Embryonic facial prominence (tissue), 1 donor: Measurements from ENCODE around the gene LRRC8E.
"Not testable (repeated sequence)": the region's sequence is repeated elsewhere in the genome, so short reads cannot be mapped to it uniquely, and the experiment has no call there.

Experiments used
- DNase-seq: peaks from one replicate; pipeline ENCODE4 v3.0.0-alpha.2; 2016; ENCODE audit errors: extremely low spot score

Gene LRRC8E

DNA sequence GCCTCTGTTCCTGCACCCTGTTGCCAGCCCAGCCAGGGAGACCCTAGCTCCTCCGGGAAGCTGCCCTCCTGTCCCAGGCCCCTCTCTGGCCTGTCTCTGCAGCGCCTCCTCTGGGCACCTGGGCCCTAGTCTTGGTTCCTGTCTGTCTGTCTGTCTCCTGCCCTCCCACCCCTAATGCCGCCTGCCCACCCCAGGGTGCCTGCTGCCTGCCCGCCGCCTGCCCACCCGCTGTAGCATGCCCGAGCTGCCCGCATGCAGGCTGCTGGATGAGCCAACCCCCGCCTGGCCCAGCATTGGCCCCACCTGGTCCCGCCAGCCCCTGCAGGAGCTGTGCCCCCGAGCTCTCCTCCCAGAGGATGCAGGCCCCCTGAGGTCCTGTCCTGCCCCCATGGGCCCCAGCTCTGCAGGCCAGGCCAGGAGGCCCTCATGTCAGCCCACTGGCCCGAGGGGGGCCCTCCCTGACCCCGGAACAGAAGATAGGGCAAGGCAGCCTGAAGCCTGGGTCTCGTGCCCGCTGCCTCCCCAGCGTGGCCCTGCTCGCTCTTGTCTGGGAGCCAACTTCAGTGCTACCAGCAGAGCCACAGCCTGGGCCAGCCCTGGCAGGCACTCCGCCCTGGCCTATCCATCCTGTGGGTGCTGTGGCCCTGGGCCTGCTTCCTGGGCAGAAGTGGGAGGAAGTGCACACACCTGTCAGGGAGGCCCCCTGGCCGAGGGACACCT lies 20.6 kb downstream of the LRRC8E start:
- DNase-seq = no peak

DNA sequence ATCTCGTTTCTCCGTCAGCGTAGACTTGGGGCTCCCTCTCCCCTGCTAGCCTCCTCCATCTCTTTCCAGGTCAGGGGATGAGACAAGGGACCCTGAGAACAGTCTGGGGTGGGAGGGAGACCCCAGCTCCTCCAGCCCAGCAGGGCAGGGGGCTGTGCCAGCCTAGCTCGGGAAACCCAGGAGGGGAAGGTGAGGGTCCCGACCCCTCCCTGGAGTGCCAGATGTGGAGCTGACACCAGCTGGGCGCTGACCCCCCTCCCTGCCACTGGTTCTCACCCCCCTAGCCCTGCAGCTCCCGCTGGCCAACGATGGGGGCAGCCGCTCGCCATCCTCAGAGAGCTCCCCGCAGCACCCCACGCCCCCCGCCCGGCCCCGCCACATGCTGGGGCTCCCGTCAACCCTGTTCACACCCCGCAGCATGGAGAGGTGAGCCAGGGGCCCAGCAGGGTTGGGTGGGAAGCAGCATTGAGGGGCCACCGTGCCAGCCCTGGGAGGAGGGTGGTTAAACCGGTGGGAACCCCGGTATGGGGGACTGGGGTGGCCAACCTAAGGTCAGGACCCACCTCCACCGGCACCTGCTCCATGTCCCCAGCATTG lies 21.3 kb downstream of the LRRC8E start:
- DNase-seq = no peak

DNA sequence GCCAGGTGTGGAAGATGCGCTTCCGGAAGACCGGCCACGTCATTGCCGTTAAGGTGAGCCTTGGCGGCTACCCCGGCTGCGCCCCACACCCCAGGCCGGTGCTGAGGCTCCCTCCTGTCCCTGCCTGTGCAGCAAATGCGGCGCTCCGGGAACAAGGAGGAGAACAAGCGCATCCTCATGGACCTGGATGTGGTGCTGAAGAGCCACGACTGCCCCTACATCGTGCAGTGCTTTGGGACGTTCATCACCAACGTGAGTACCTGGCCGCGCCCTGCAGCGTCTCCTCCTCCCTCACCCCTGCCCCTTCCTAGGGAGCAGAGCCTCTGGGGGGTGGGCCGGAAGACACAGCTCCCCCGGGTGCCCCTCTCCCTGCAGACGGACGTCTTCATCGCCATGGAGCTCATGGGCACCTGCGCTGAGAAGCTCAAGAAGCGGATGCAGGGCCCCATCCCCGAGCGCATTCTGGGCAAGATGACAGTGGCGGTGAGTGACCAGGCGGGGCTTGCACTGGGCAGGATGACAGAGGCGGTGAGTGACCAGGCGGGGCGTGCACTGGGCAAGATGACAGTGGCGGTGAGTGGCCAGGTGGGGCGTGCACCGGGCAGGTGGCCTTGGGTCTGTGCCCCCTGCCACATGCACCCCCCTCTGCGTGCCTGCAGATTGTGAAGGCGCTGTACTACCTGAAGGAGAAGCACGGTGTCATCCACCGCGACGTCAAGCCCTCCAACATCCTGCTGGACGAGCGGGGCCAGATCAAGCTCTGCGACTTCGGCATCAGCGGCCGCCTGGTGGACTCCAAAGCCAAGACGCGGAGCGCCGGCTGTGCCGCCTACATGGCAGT lies 22.2 kb downstream of the LRRC8E start:
- no peak for DNase-seq

DNA sequence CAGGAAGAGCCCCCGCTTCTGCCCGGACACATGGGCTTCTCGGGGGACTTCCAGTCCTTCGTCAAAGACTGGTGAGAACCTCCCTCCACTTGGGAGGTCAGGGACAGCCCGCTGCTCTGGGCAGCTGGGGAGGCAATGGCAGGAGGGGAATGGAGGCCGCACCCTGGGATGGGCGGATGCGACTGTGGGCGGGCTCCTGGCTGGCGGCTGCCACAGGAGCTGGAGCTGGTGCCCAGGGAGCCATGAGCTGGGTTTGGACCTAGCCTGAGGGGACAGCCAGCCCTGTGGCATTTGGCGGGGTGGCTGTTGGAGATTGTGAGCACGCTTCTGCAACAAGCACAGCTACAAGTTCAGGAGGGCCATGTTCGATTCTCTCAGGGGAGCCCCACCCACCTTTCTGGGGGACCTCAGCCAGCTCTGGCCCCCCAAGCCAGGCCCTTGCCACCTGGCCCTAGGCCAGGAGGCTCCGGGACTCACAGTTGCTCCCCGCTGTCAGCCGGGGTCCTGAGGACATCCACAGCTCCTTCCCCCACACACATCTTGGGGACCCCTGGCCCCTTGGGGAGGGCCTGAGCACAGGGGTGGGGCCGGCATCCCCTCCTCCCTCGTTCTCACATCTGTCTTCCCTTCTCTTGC lies 23.3 kb downstream of the LRRC8E start:
- no peak for DNase-seq

DNA sequence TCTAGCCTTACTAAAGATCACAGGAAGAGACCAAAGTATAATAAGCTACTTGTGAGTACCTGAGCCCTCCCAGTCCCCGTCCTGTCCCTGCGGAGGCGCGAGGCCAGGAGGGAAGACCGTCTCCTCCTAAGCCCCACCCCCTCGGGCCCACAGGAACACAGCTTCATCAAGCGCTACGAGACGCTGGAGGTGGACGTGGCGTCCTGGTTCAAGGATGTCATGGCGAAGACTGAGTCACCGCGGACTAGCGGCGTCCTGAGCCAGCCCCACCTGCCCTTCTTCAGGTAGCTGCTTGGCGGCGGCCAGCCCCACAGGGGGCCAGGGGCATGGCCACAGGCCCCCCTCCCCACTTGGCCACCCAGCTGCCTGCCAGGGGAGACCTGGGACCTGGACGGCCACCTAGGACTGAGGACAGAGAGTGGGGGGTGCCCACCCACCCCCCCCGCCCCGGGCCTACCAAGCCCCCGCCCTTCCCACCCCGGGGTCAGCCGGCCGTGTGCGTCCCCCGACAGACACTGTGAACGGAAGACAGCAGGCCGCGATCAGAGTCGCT lies 23.9 kb downstream of the LRRC8E start:
- no peak for DNase-seq

DNA sequence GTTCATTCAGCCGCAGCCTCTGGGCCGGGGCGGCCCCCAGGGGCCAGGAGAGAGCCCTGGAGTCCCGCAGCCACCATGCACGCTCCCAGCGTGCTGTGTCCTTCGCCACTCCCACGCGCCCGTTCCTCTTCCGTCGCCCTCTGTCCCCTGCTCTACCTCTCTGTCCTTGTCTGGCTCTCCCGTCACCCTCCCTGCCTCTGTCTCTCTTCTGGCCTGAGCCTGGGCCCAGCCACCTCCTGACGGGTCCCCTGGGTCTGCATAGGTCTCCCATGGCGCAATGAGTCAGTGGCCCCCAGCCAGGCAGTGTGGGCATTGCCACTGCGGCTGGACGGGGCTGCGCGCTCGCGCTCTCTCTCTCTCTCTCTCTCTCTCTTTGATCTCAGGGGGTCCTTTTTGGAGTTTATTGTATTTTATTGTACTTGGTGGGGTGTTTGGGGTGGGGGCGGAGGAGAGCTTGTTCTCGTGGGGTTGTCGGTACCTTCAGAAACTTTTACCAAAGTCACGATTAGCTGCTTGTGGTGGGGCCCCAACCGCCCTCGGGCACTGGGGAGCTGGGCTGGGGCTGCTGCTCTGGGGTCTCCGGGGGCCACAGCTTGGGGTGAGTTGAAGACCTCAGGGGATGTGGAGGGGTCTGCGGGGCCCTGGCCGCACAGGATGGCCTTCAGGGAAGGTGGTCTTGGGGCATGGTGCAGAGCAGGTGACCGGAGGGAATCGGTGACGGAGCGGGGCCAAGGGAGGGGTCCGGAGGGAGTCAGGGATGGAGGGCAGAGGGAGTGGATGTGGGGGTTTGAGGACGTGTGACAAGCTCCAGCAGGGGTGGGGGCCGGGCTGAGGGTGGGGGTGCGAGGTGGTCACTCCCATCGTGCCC lies 24.6 kb downstream of the LRRC8E start:
- DNase-seq = no peak

DNA sequence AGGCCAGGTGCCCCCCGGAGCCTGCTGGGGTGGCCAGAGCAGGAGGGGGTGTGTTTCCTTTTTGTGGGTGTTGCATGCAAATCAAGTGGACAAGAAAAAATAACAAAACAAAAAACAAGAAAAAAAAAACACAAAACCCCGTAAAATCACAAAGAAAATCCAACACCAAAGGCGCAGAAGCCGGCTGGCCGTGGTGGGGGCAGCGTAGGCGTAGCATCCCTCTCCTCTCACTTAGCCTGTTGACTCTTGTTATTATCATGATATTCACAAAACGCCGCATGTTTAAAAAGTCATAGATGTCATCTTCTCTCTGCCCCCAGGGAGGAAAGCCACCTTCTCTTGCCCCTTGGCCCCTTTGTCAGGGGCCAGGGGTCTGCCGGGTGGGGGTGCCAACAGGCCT lies 25.3 kb downstream of the LRRC8E start:
- DNase-seq = no peak

DNA sequence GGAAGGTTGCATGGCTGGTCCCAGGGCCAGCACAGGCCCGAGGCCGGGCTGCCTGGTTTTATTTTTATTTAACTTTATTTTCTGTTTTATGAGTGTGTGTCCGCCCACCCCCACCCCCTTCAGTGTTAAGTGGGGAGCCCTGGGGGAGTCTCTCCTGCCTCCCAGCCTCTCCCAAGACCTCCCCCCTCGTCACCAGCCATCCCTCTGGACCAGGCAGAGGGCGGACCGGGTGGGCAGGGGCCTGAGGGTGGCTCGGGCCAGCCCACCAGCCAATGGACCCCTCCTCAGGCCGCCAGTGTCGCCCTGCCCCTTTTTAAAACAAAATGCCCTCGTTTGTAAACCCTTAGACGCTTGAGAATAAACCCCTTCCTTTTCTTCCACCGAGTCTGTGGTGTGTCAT lies 25.8 kb downstream of the LRRC8E start:
- no peak for DNase-seq

DNA sequence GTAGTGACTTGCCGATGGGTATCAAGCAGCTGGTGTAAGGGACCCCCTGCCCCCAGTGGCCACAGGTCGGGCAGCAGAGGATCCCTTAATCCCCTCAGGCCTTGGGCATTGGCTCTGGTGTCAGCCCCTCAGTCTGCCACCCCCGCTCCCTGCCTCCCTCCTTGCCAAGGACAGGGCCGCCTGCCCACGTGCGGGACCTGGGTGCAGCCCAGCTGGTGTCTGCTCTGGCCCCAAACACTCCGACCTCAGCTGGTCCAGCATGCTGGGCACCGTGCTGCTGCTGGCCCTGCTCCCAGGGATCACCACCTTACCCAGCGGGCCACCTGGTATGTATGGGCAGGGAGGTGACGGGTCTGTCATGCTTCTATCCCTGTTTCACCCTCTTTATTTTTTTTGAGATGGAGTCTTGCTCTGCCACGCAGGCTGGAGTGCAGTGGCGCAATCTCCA lies 26.3 kb downstream of the LRRC8E start, which contains the start of gene TGFBR3L:
Gene TGFBR3L (plus strand): TSS at position 233 of the 448 bp plus-strand sequence.
- DNase-seq = no peak

DNA sequence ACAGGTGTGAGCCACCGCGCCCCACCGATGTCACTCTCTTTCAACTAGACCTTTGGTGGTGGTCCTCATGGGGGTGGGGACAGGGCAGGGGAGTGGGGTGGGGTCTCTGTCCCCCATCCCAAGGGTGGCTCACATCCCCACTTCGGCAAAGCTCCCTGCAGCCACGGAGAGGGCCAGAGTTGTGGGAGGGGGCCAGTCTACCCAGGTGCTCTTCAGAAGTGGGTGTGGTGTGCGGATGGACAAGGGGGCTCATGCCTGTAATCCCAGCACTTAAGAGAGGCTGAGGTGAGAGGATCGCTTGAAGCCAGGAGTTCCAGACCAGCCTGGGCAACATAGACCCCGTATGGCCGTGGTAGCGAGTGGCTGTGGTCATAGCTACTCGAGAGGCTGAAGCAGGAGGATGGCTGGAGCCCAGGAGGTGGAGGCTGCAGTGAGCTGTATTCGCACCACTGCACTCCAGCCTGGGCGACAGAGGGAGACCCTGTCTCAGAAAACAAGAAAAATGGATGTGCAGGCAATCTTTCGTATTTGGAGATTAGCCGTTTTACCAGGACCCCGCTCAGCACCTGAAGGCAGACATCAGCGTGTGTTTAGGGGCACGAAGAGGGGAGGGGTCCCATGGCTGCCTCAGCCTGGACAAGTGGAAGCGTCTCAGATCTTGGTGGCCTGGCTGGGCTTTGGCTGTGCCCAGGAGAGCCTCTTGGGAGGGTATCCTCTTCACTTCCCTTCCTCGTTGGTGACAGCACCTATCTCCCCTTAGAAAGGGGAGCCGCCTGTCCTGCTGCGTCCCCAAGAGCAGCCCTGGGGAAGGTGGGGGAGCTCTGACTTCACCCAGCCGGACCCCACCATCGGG lies 27.2 kb downstream of the LRRC8E start:
- DNase-seq = no peak

DNA sequence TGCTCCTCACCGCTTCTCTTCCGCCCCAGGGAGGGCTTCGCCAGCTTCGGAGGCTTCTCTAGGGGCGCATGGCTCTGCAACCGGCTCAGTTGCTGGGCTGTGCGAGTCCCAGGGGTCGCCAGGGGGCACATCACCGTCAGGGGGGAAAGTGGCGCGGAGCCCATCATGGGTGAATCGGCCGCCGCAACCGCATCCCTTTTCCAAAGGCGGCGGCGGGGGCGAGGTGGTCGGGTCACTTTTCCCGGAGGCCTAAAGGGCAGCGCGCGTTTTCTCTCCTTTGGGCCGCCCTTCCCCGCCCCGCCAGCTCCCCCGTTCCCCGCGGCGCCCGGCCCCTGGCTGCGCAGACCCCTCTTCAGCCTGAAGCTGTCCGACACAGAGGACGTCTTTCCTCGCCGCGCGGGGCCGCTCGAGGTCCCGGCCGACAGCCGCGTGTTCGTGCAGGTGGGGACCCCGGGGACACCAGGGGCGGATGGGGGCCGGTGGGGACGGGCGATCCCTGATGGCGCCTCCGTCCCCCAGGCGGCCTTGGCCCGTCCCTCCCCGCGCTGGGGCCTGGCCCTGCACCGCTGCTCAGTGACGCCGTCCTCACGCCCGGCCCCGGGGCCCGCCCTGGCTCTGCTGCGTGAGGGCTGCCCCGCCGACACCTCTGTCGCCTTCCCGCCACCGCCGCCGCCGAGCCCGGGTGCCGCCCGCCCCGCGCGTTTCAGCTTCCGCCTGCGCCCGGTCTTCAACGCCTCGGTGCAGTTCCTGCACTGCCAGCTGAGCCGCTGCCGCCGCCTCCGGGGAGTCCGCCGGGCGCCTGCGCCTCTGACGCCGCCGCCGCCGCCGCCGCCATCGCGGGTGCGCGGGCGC lies 28.0 kb downstream of the LRRC8E start:
- no peak for DNase-seq

DNA sequence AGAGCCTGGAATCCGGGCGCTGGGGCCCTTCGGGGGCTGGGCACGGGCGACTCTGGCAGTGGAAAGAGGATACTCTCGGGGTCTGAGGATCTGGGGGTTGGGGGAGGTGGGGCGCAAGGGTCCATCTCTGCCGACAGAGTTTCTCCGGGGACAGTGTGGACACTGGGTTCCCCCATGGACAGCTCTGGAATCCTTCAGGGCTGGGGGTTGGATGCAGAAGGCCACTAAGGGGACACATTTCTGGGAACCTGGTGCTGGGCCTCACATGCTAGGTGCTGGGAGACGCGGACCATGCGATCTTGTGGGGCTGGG lies 28.6 kb downstream of the LRRC8E start:
- no peak for DNase-seq

DNA sequence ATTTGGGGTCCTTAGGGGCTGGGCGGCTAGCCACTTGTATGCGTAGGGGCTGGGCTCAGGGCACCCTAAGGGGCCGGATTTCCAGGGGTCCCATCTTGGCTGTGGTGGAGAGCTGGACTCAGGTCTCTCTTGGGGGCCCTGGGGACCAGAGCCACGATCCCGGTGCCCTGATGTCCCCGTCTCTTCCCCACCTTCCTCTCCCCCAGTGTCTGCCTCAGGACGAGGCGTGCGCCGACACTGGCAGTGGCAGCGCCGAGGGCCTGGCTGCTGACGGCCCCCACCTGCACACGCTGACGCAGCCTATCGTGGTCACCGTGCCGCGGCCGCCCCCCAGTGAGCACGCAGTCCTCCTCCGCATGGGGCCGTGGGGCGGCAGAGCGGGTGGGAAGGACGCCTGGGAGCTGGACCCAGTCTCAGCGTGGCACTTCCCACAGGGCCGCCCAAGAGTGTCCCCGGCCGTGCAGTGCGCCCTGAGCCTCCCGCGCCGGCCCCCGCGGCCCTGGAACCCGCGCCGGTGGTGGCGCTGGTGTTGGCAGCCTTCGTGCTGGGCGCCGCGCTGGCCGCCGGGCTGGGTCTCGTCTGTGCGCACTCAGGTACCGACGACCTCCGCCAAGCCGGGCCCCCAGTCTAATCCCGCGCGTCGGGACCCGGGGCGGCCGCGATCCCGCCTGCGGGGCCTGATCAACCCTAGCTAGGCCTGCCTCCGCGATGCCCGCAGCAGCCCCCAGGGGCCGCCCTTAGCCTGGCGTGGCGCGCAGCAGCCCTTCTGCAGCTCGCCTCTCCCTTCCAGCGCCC lies 29.2 kb downstream of the LRRC8E start:
- DNase-seq = no peak

DNA sequence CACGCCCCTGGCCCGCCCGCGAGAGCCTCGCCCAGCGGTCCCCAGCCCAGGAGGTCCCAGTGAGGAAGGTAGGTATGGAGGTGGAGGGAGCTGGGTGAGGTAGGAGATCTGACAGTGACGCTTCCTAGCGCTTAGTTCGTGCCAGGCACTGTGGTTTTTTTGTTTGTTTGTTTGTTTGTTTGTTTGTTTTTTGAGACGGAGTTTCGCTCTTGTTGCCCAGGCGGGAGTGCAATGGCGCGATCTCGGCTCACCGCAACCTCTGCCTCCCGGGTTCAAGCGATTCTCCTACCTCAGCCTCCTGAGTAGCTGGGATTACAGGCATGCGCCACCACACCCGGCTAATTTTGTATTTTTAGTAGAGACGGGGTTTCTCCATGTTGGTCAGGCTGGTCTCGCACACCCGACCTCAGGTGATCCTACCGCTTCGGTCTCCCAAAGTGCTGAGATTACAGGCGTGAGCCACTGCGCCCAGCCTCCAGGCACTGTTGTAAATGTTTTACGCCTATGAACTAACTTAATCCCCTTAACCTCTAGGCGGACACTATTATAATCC lies 29.8 kb downstream of the LRRC8E start:
- DNase-seq = not testable (repeated sequence)

DNA sequence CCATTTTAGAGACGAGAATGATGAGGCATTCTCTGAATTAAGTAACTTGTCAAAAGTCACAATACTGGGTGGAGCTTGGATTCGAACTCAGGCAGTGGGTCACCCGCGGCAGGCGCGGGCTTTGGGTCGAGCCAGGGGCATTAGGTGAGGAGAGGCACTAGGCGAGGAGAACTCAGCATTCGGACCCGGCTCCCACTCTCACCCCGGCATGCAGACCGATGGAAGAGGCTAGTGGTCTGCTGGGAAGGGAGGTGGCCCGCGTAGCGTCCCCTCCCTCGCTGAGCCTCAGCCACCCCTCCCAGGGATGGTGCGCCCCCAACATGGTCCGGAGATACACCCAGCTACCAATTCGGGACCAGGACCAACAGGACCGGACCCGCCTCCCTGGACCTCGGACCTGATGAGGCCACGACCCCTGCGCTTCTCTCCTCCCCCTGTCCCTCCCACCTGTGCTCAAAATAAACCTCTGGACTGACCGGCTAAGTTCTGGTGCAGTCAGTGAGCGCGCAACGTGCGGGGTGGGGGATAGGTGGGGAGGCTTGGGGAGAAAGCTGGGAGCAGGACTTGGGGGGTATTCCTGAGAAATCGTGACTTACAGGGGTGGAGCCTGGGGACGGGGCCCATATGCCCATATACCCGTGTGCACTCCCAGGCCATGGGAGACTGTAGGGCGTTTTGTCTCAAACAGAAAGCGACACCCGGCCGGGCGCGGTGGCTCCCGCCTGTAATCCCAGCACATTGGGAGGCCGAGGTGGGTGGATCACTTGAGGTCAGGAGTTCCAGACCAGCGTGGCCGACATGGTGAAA lies 30.5 kb downstream of the LRRC8E start:
- DNase-seq = no peak

DNA sequence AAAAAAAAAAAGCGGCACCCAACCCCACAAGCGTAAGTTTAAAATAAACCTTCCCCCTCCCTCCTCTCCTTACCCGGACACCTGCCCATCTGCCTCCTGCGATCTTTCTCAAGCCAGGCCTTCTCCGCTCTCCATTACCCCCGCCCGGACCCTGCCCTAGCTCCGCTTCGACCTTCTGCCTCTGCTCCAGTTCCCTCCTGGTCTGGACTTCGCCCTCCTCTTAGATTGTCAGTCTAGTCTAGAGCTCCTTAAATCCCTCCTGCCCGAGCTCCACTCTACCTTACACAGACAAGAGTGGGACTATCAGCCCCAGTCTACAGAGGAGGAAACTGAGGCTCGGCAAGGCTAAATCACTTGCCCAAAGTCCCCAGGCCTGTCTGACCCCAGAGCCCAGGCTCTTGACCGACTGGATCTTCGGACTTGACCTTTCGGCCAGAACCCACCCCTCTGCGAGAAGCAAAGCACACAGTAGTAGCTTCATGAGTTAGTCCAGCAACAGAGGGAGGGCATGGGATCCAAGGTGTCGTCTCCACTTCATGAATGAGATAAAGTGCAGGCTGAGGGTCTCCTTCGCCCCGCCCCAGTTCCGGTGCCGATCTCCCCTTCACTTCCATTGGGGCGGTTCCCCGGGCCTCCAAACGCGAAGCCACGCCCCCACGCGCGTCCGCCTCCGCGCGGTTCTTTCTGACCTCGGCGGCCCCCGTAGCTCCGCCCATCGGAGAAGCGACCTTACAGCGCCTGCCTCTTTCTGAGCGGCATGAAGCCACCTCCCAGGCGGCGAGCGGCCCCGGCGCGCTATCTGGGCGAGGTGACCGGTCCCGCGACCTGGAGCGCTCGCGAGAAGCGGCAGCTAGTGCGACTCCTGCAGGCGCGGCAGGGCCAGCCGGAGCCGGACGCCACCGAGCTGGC lies 31.6 kb downstream of the LRRC8E start, which contains the start of gene SNAPC2:
Gene SNAPC2 (plus strand): TSS at position 729 of the 909 bp plus-strand sequence. CDS start 29 bp downstream, at position 758.
- peak; percentile 82 for DNase-seq
